Left colon (tissue), 2 donors: ENCODE results near the gene PRRT1. TPM values are rescaled to one million over a fixed set of nuclear protein-coding genes. Genes with fewer than 3 reads are reported as not detected.

Source experiments
- ATAC-seq: fragments of 200-7000 bp; cut with Tn5 transposase; one replicate; pipeline ENCODE4 v1.9.1; 2020; ENCODE audit warnings: mild to moderate bottlenecking, moderate library complexity
- DNase-seq, 2 donors: peaks; one replicate each; pipeline ENCODE4 v3.0.0-alpha.2; 2020
- intact Hi-C, 2 donors: fragments of 100-400 bp; cut with DNase I in 1 of 2; cut with micrococcal nuclease in 1 of 2; formaldehyde crosslinking; loops; one replicate each; pipeline versions ENCODE4 v1.11.2 to v1.14.0; 2022; cut with DNase I, micrococcal nuclease
- total RNA-seq, 2 donors: library from RNA; stranded (reverse); fragmentation: NEBNext Ultra II Directional; extraction: Animal tissue kit (Norgen Biotek cat#: 25700); gene quantifications; one replicate each; pipeline ENCODE4 v1.2.1, GENCODE V29; 2021
- donor health status: DM: no; HTN: no; CAD: no.
- donor health status: DM: yes; HTN: yes; CAD: no.

PRRT1 gene
- total RNA-seq, 2 donors from 2014 or later = 1.0 to 2.0 TPM

GRCh38 chr6:32139590-32139989, 12.1 kb downstream of the PRRT1 start:
- intact Hi-C loops = no loop called here
- DNase-seq = no peak
- no peak for ATAC-seq

GRCh38 chr6:32137454-32137853, 14.3 kb downstream of the PRRT1 start:
- intact Hi-C loops = no loop called here
- ATAC-seq = no peak
- DNase-seq = no peak

- intact Hi-C loops = no loop called here
- ATAC-seq = no peak
Observed at GRCh38 chr6:32133786-32134185, 18.0 kb downstream of the PRRT1 start.

DNA sequence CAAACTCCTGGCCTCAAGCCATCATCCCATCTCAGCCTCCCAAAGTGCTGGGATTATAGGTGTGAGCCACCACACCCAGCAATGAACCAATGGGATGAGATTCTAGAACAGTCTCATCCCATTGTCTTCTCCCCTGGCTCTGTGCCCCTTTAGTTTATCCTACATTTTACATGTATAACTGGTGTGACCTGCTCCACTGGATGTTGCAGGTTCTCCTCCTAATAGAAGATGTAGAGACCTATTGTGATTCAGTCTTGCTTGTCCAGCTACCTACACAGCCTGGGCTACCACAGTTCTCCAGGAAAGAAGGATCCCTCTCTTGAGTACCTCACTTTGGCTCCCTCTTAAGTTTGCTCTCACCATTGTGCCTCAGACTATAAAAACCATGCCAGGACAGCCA, 19.6 kb downstream of the PRRT1 start:
- ATAC-seq = no peak
- no peak for DNase-seq

More at GRCh38 chr6:32133786-32134185, 18.0 kb downstream of the PRRT1 start:
- no peak for DNase-seq

DNA sequence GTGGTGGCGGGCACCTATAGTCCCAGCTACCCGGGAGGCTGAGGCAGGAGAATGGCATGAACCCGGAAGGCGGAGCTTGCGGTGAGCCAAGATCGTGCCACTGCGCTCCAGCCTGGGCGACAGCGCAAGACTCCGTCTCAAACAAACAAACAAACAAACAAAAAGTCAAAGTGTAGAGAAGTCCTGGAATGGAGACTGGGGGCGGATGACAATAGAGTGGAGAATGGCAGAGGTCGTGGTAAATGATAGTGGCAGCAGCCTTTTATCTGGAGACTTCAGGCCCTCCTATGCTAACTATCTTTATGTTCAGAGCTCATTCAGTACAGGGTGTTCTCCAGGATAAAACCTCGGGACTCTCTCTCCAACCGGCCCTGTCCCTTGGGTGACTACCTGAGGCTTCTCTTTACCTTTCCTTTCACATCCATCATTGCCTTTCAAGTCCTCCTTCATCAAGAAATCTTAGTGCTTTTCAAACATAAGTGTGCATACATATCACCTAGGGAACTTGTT, 20.2 kb downstream of the PRRT1 start:
- intact Hi-C loops = no loop called here
- DNase-seq (no peak), ATAC-seq (no peak)

More for the DNA sequence above, 19.6 kb downstream of the PRRT1 start:
- intact Hi-C loops = no loop called here

GRCh38 chr6:32129297-32130088, 22.2 kb downstream of the PRRT1 start:
- intact Hi-C loops = no loop called here
- no peak for DNase-seq
- peak; percentile 61 for ATAC-seq

- intact Hi-C loops = no loop called here
- ATAC-seq (no peak), DNase-seq (no peak)
Observed at GRCh38 chr6:32128751-32129296, 22.9 kb downstream of the PRRT1 start.

DNA sequence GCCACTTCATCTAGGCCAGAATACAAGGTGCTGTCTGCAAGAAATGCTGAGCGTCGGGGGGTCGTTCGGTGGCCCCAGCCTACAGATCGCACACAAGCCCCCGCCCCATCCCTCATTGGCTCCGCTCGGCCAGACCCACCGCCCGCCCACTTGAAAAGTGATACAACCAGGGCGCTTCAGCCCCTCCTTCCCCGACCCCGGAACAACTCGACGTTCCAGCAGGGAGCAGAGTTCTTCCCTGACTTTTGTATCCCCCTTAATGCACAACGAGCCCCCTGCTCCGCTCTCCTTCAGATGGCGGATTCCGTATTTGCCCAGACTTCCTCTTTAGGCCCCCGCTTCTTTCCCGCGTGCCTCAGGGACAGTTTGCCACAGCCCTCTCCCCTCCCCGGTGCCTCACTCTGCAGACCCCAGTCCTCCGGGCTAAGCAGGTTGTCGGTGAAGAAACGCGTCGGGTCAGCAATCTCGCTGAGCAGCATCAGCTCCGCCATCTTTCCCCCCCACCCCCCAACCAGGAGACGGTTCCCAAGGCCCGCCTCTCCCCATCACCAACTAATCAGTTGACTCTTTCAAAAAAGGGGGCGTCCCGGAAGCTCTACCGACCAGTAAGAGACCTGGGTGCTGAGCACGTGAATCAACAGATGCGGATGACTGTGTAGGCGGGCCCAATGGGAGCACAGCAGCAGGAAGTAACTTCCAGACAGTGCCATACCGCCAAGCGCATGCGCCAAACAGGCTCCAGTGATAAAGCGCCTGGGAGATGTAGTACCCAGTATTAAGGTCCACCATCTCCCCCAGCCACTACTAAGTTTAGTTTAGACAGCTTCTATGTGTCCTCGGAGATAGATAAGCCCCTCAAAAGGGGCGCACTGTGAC, 23.8 kb downstream of the PRRT1 start, which contains the start of gene ATF6B:
TSS of gene ATF6B (minus strand) at position 530 of the 876 bp plus-strand sequence. CDS start at position 491, 39 bp downstream.
- peak; percentile 97 to 100 for DNase-seq
- intact Hi-C loops = no loop called here
- ATAC-seq = peak; percentile 87

DNA sequence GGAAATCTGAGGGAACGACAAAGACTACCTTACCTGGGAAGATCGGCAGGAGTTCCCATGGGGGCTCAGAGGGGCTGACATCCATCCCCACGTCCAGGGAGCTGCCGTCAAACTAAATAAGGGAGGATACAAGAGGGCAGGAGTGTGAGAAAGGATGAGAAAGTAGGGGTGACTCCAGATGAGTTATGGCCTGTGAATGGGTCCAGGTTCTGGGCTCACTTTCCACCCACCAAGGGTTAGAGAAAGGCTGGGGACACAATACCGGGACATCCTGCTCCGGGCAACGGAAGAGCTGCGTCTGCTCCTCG, 24.4 kb downstream of the PRRT1 start:
- ATAC-seq = no peak
- intact Hi-C loops = no loop called here
- DNase-seq = no peak

DNA sequence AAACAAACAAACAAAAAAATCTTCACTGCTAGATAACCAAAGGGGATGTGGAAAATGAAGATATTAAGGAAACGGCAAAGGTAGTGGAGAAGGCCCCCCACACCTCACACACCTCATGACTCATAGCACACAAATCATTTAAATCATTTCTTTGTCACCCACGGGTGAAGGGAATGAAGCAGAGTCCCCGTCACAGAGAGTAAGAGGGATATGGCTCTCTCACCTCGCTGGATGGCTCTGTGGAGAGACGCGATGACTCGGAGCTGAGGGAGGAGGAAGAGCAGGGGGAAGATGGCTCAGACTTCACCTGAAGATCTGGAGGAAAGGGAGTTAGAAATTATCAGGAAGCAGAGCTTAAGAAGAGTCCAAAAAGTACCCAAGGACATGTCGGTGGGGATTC, 24.9 kb downstream of the PRRT1 start:
- ATAC-seq (no peak), DNase-seq (no peak)
- intact Hi-C loops = no loop called here

DNA sequence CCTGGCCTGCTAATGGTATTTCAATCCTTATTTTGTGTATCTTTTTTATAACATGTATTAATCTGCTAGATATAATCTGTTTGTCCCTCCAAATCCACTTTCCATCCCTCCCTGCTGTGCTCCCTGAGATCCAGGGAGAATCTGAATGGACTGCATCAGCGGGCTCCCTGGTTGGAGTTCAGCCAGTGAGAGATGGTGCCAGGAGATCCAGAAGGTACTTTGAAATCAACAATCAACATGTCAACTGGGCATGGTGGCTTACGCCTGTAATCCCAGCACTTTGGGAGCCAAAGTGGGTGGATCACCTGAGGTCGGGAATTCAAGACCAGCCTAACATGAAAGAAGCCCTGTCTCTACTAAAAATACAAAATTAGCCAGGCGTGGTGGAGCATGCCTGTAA, 28.1 kb downstream of the PRRT1 start:
- intact Hi-C loops = no loop called here
- DNase-seq (no peak), ATAC-seq (no peak)

DNA sequence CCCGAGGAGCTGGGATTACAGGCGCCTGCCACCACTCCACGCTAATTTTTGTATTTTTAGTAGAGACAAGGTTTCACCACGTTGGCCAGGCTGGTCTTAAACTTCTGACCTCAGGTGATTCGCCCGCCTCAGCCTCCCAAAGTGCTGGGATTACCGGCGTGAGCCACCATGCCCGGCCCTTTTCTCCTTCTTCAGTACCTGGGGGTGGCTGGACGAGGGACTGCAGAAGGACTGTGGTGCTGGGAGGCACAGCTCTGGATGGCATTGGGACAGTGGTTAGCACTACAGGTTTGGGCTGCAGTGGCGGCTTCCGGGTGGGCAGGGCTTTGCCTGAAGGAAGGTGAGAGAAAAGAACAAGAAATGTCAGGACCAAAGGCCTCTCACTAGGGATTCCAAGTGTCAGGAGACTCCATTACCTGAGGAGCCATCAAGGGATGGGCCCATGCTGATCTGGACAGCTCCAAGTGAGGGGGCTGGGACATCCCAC, 31.1 kb downstream of the PRRT1 start:
- intact Hi-C loops = no loop called here
- ATAC-seq (no peak), DNase-seq (no peak)

DNA sequence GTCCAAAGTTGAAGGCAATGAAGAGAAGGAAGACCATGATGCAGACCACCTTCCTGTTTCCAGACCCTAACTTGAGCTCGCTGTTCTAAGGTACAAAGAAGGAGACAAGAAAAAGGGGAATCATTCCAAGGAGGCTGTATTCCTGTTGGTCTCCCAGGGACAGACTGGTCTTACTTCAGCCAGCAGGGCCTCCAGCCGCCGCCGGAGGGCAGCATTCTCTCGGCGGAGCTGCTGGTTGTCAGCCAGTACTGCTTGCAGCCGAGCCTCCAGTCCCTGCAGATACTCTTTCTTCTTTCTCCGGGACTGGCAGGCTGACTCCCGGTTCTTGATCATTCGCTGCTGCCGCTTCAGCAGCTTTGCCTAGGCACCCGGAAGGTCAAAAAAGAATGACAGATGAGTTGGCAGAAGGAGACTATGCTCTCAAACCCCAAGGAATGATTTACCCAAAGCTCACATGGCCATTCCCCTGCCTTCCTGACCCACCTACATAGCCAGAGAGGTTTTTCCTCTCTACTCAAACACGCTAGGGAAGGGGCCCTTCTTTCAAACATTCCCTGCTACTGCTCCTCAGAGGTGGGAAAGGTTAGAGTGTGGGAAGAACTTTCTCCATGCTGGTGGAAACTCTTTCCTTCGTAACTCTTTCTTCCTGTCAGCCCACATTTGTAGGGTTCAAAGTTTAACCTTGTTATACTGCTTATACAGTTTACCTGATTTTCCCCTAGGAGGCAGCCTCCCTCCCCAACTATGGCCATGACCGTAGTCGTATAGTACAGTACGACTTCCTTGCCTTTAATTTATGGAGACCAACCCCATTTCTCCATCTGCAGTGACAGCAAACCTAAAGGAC, 32.7 kb downstream of the PRRT1 start:
- DNase-seq = peak; percentile 82 to 88
- ATAC-seq = peak; percentile 94
- intact Hi-C loops = loop anchor here in 1 of 2 donors (5.0 to 10.0 kb wide), 2 partner anchors 76 to 123 kb away; partner anchors contain the start of genes GPSM3 and PBX2

- intact Hi-C loops = loop anchor here in 1 of 2 donors (5.0 to 10.0 kb wide), 2 partner anchors 77 to 125 kb away; partner anchors contain the start of genes GPSM3 and PBX2
- no peak for ATAC-seq
Observed at GRCh38 chr6:32117461-32117860, 34.3 kb downstream of the PRRT1 start.

GRCh38 chr6:32116674-32117073, 35.1 kb downstream of the PRRT1 start:
- intact Hi-C loops = loop anchor here in 1 of 2 donors (5.0 to 10.0 kb wide), 2 partner anchors 78 to 126 kb away; partner anchors contain the start of genes GPSM3 and PBX2
- ATAC-seq (no peak), DNase-seq (no peak)

More at GRCh38 chr6:32117461-32117860, 34.3 kb downstream of the PRRT1 start:
- DNase-seq = no peak

DNA sequence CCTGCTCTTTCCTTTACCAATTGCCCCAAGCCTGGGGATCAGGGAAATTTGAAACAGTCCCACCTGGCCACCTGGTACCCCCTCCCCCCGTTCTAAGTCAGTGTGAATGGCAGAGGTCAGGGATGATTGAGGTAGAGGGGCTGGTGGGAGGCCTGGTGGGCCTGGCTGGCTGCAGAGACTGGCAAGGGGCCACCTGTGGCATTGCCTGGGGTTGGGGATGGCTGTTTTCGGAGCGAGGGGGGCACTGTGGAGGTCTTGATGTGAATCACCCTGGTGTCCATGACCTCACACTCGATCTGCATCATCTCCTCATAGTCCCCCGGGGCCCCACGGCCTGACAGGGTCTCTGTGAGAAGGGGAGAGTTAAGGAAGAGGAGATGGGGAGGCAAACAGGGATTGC, 36.1 kb downstream of the PRRT1 start:
- ATAC-seq (no peak), DNase-seq (no peak)
- intact Hi-C loops = loop anchor here in 1 of 2 donors (5.0 to 10.0 kb wide), 2 partner anchors 79 to 127 kb away; partner anchors contain the start of genes GPSM3 and PBX2

DNA sequence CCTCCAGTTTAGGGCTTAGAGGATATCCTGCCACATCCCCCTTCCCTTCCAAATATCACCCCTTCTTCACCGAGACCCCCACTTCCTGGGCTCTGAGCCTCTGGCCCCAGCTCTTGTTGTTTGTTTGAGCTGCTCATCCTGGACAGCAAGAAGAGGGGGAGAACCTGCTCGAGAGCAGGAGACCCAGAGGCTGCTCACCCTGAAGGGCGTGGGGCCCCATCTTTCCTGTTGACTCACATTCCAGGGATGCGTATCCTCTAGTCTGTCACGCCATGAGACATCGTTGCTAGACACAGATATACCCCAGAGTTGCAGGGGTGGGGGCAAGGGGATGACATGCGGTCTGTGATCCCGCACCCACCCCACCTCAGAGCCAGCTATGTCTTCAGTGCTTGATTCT, 36.9 kb downstream of the PRRT1 start:
- ATAC-seq = no peak
- intact Hi-C loops = loop anchor here in 1 of 2 donors (5.0 to 10.0 kb wide), 2 partner anchors 80 to 128 kb away; partner anchors contain the start of genes GPSM3 and PBX2
- DNase-seq = no peak
